ENCODE measurements around the gene ATP6V1C2.

Gene ATP6V1C2

DNA sequence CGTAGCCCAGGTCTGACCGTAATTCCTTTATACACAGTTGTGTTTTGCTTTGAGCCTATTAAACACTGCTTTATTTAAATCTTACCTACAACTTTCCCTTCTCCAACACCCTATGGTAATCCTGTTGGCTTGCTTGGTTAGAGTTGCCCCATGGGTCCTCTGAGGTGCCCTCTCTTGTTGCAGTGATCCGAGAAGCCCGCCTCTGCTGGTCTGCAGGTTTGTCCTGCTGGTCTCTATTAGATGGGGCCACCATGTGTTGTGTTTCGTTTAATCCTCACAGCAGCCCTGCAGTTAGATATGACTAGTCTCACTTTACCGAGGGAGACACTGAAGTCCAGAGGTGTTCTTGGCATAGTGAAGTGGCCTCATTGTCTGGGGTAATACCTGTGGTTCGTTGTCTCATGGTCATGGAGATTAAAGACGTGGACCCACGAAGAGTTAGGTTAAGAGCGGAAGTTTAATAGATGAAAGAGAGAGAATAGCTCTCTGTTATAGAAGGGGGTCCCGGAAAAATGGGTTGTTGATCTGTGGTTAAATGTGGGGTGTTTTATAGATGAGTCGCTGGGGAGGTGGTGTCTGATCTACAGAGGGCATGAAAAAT lies 98.4 kb downstream of the ATP6V1C2 start:
- H3K9me3 ChIP-seq (replicated peaks; ENCODE audit: insufficient read depth, low read length): no peaks in the 10 kb centered on the region
- no peak overlapping the region for H3K27ac ChIP-seq (ENCODE audit: low read length)
- no peaks in the 10 kb centered on the region for H3K4me1 ChIP-seq (ENCODE audit: low read length)
- H3K9me2 ChIP-seq (replicated peaks; ENCODE audit: insufficient read depth, low read length): no peaks in the 10 kb centered on the region
- H3K27me3 ChIP-seq (replicated peaks; ENCODE audit: insufficient read depth, low read length): 0 out of 2 replicates have a peak, but pooled peaks cover 3% of the 10 kb centered on the region
- H3K4me2 ChIP-seq (ENCODE audit: low read depth, low read length): no peak overlapping the region
- no peak overlapping the region for H3K9ac ChIP-seq (ENCODE audit: low read length)
- TF ChIP-seq, protein P1, sequence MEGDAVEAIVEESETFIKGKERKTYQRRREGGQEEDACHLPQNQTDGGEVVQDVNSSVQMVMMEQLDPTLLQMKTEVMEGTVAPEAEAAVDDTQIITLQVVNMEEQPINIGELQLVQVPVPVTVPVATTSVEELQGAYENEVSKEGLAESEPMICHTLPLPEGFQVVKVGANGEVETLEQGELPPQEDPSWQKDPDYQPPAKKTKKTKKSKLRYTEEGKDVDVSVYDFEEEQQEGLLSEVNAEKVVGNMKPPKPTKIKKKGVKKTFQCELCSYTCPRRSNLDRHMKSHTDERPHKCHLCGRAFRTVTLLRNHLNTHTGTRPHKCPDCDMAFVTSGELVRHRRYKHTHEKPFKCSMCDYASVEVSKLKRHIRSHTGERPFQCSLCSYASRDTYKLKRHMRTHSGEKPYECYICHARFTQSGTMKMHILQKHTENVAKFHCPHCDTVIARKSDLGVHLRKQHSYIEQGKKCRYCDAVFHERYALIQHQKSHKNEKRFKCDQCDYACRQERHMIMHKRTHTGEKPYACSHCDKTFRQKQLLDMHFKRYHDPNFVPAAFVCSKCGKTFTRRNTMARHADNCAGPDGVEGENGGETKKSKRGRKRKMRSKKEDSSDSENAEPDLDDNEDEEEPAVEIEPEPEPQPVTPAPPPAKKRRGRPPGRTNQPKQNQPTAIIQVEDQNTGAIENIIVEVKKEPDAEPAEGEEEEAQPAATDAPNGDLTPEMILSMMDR (IDR thresholded peaks at IDR 0.05; ENCODE audit: low read length): no peak
- TF ChIP-seq EZH2 (optimal IDR thresholded peaks at IDR 0.05; ENCODE audit: low read depth, low read length) (no peak), EZH2phosphoT487 (IDR thresholded peaks at IDR 0.05; ENCODE audit: low read length) (no peak)
- H3F3A ChIP-seq (ENCODE audit: insufficient read depth, low read length): no peaks in the 10 kb centered on the region
- H4K20me1 ChIP-seq (ENCODE audit: insufficient read depth, low read length): no peaks in the 10 kb centered on the region
- no peak overlapping the region for H2AFZ ChIP-seq (ENCODE audit: low read length)
- H3K36me3 ChIP-seq (replicated peaks; ENCODE audit: insufficient read depth, low read length): no peaks in the 10 kb centered on the region
- no peak overlapping the region for H3K4me3 ChIP-seq (ENCODE audit: low read length)
- no peak for DNase-seq
- no peaks in the 10 kb centered on the region for H3K79me2 ChIP-seq (ENCODE audit: low read length)

DNA sequence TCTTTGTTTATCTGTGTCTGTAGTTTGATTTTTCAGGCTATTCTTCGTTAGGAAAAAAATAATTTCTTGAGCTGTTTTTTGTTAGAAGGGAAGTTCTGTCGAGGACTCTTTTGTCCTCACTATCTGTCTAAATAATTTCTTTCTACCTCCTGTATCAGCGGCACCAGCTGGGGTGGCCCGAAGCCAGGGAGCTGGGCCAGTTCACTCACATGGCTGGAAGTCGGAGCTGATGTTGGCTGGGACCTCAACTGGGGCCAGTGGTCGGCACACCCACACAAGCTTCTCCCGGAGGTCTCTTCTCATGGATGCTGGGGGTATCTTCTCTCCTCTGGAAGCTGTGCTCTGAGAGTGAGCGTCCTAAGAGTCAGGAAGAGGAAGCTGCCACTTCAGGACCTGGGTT lies 99.1 kb downstream of the ATP6V1C2 start:
- Histone ChIP-seq H4K20me1 (ENCODE audit: insufficient read depth, low read length) (no peaks in the 10 kb centered on the region), H3K4me2 (ENCODE audit: low read depth, low read length) (no peak overlapping the region), H3K4me3 (ENCODE audit: low read length) (no peak overlapping the region)

DNA sequence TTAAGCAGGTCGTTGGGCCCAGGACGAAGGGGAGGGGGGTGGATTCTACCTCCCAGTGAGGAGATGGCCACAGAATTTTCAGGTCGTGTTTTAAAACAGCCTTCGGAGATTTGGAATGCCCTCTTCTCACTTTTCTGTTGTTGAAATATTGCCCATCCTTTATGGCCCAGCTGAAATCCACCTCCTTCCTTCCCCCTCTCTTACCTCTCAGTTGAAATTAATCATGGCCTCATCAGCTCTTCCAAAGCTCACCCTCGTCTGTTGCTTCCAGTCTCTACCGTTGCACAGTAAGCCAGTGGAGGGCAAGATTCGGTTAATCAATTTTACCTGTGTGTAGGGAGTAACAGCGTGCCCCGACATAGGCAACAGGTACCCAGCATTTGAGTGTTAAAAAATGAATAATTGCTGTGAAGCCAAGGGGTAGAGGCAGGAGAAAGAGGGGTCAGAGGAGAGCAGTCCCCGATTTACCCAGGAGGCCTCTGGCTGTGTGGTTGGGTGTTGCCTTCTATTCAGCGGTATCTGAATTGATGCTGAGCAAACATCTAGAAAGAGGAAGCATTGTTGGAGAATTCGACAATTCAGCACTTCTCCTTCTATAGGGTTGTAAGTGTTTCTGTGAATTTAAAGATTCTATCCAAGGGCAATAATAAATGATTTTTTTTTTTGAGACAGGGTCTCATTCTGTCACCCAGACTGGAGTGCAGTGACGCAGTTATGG lies 99.7 kb downstream of the ATP6V1C2 start:
- no peak overlapping the region for H3K4me3 ChIP-seq (ENCODE audit: low read length)
- H3F3A ChIP-seq (ENCODE audit: insufficient read depth, low read length): no peaks in the 10 kb centered on the region
- H3K79me2 ChIP-seq (ENCODE audit: low read length): no peaks in the 10 kb centered on the region
- H3K4me2 ChIP-seq (ENCODE audit: low read depth, low read length): no peak overlapping the region
- no peak for DNase-seq
- H3K4me1 ChIP-seq (ENCODE audit: low read length): no peaks in the 10 kb centered on the region
- no peak overlapping the region for H3K27ac ChIP-seq (ENCODE audit: low read length)
- H3K9me3 ChIP-seq (replicated peaks; ENCODE audit: insufficient read depth, low read length): no peaks in the 10 kb centered on the region
- no peaks in the 10 kb centered on the region for H3K36me3 ChIP-seq (replicated peaks; ENCODE audit: insufficient read depth, low read length)
- H2AFZ ChIP-seq (ENCODE audit: low read length): no peak overlapping the region
- no peaks in the 10 kb centered on the region for H3K9me2 ChIP-seq (replicated peaks; ENCODE audit: insufficient read depth, low read length)
- H3K9ac ChIP-seq (ENCODE audit: low read length): no peak overlapping the region
- no peaks in the 10 kb centered on the region for H4K20me1 ChIP-seq (ENCODE audit: insufficient read depth, low read length)
- H3K27me3 ChIP-seq (replicated peaks; ENCODE audit: insufficient read depth, low read length): 0 out of 2 replicates have a peak, but pooled peaks cover 3% of the 10 kb centered on the region
- TF ChIP-seq, protein P1 (IDR thresholded peaks at IDR 0.05; ENCODE audit: low read length): no peak

More for the DNA sequence above, 99.1 kb downstream of the ATP6V1C2 start:
- H3K36me3 ChIP-seq (replicated peaks; ENCODE audit: insufficient read depth, low read length): no peaks in the 10 kb centered on the region
- H3K79me2 ChIP-seq (ENCODE audit: low read length): no peaks in the 10 kb centered on the region
- no peaks in the 10 kb centered on the region for H3K9me2 ChIP-seq (replicated peaks; ENCODE audit: insufficient read depth, low read length)
- no peak overlapping the region for H3K9ac ChIP-seq (ENCODE audit: low read length)
- no peaks in the 10 kb centered on the region for H3K9me3 ChIP-seq (replicated peaks; ENCODE audit: insufficient read depth, low read length)
- no peak for DNase-seq
- 0 out of 2 replicates have a peak, but pooled peaks cover 3% of the 10 kb centered on the region for H3K27me3 ChIP-seq (replicated peaks; ENCODE audit: insufficient read depth, low read length)
- no peak overlapping the region for H3K27ac ChIP-seq (ENCODE audit: low read length)
- H3F3A ChIP-seq (ENCODE audit: insufficient read depth, low read length): no peaks in the 10 kb centered on the region
- H2AFZ ChIP-seq (ENCODE audit: low read length): no peak overlapping the region
- H3K4me1 ChIP-seq (ENCODE audit: low read length): no peaks in the 10 kb centered on the region
- no peak for TF ChIP-seq EZH2 (optimal IDR thresholded peaks at IDR 0.05; ENCODE audit: low read depth, low read length)
- TF ChIP-seq, protein P1 (IDR thresholded peaks at IDR 0.05; ENCODE audit: low read length): no peak
- no peak for TF ChIP-seq EZH2phosphoT487 (IDR thresholded peaks at IDR 0.05; ENCODE audit: low read length)

Measured in MM.1S (cell line).